SK-N-SH (cell line): Measurements from ENCODE around the gene CCL17. TPM values are rescaled to one million over a fixed set of nuclear protein-coding genes. Genes with fewer than 3 reads are reported as not detected.

Experiments used
- CTCF ChIA-PET: fragments of 300-600, 350-600 bp; formaldehyde crosslinking; extraction: SDS; loops from one replicate; lab custom pipeline; 2021; lab: Yijun Ruan, JAX
- POLR2A ChIA-PET: fragments of 350-600 bp; sonication (Branson Sonifier 250); formaldehyde crosslinking; extraction: SDS; loops from one replicate; lab custom pipeline; 2020; ENCODE audit warnings: antibody characterized with exemption, inconsistent platforms; lab: Yijun Ruan, JAX
- DNase-seq: peaks from one replicate; pipeline ENCODE4 v3.0.0; 2012
- H2AFZ ChIP-seq: fragments of 200-600 bp; sonication (generic); 2 replicates; pipeline ENCODE4 v1.8.1; 2016; ENCODE audit warnings: antibody characterized with exemption, mild to moderate bottlenecking, low read depth
- H3F3A ChIP-seq: fragments of 200-600 bp; sonication (generic); replicated peaks from 2 replicates; pipeline ENCODE3; 2016; ENCODE audit warnings: antibody characterized with exemption, mild to moderate bottlenecking; ENCODE audit not compliant: insufficient read depth
- H3K27ac ChIP-seq, 2 experiments: fragments of 200-500 bp in 1 of 2; fragments of 200-600 bp in 1 of 2; sonication (Bioruptor generic) in 1 of 2; sonication (generic), shearing (Covaris generic) in 1 of 2; 2 replicates each; pipeline versions ENCODE4 v1.5.1 to v1.6.1; 2014 to 2016; ENCODE audit warnings: low read depth in 2 of 2, inconsistent platforms in 1 of 2, low read length in 1 of 2, mild to moderate bottlenecking in 1 of 2, mixed read lengths in 1 of 2
- H3K27me3 ChIP-seq: fragments of 200-600 bp; sonication (generic), shearing (Covaris generic); 2 replicates; pipeline ENCODE4 v1.6.1; 2016; ENCODE audit warnings: mixed run types; ENCODE audit not compliant: insufficient read depth
- H3K36me3 ChIP-seq, 2 experiments: fragments of 200-500 bp in 1 of 2; fragments of 200-600 bp in 1 of 2; sonication (Bioruptor generic) in 1 of 2; sonication (generic) in 1 of 2; replicated peaks in 1 of 2; 2 replicates each; pipeline versions ENCODE3 to v1.5.1; 2014 to 2016; ENCODE audit warnings: low read length in 1 of 2, mild to moderate bottlenecking in 1 of 2; ENCODE audit not compliant: insufficient read depth in 2 of 2, control insufficient read depth in 1 of 2
- H3K4me1 ChIP-seq, 2 experiments: fragments of 200-500 bp in 1 of 2; fragments of 200-600 bp in 1 of 2; sonication (Bioruptor generic) in 1 of 2; sonication (generic), shearing (Covaris generic) in 1 of 2; 2 replicates each; pipeline versions ENCODE4 v1.5.1 to v1.6.1; 2014 to 2016; ENCODE audit warnings: low read depth in 1 of 2, low read length in 1 of 2, mixed run types in 1 of 2; ENCODE audit not compliant: insufficient read depth in 2 of 2, control insufficient read depth in 1 of 2
- H3K4me2 ChIP-seq: fragments of 200-600 bp; sonication (generic), shearing (Covaris generic); 2 replicates; pipeline ENCODE4 v1.6.1; 2017; ENCODE audit warnings: mixed run types
- H3K4me3 ChIP-seq, 2 experiments: fragments of 200-500 bp in 1 of 2; fragments of 200-600 bp in 1 of 2; sonication (Bioruptor generic) in 1 of 2; sonication (generic), shearing (Covaris generic) in 1 of 2; 2 replicates each; pipeline versions ENCODE4 v1.5.1 to v1.8.1; 2014 to 2016; ENCODE audit warnings: low read depth in 2 of 2, inconsistent platforms in 1 of 2, low read length in 1 of 2, mild to moderate bottlenecking in 1 of 2, mixed read lengths in 1 of 2, moderate library complexity in 1 of 2
- H3K79me2 ChIP-seq: fragments of 200-600 bp; sonication (generic); 2 replicates; pipeline ENCODE4 v1.8.1; 2017; ENCODE audit warnings: mild to moderate bottlenecking; ENCODE audit not compliant: insufficient read depth
- H3K9ac ChIP-seq: fragments of 200-600 bp; sonication (generic); 2 replicates; pipeline ENCODE4 v1.6.1; 2017; ENCODE audit warnings: mixed run types
- H3K9me2 ChIP-seq: fragments of 200-600 bp; sonication (generic); 2 replicates; pipeline ENCODE4 v1.6.1; 2017; ENCODE audit warnings: mixed run types
- H3K9me3 ChIP-seq: fragments of 200-600 bp; sonication (generic); 2 replicates; pipeline ENCODE4 v1.6.1; 2017; ENCODE audit warnings: mixed run types, mild to moderate bottlenecking, moderate library complexity
- H4K20me1 ChIP-seq: fragments of 200-600 bp; sonication (generic); 2 replicates; pipeline ENCODE4 v1.6.1; 2017; ENCODE audit warnings: mild to moderate bottlenecking, mixed run types; ENCODE audit not compliant: insufficient read depth
- ELF1 ChIP-seq: IDR thresholded peaks from 2 replicates; pipeline ENCODE4 v1.4.0; 2012
- MEF2A ChIP-seq: IDR thresholded peaks from 2 replicates; pipeline ENCODE4 v1.4.0; 2012; ENCODE audit warnings: low read depth, borderline replicate concordance
- MXI1 ChIP-seq: IDR thresholded peaks from 2 replicates; pipeline ENCODE4 v1.6.1; 2012; ENCODE audit warnings: mild to moderate bottlenecking, low read depth, low read length, improper control_type of control experiment
- POLR2AphosphoS5 ChIP-seq: IDR thresholded peaks from 2 replicates; pipeline ENCODE4 v1.6.1; 2012; ENCODE audit warnings: low read depth, low read length
- SIN3A ChIP-seq: IDR thresholded peaks from 2 replicates; pipeline ENCODE4 v1.6.1; 2012; ENCODE audit warnings: low read depth, mild to moderate bottlenecking, low read length, moderate library complexity, borderline replicate concordance
- SMC3 ChIP-seq: IDR thresholded peaks from 2 replicates; pipeline ENCODE4 v1.6.1; 2012; ENCODE audit warnings: low read depth, low read length, improper control_type of control experiment
- TAF1 ChIP-seq: IDR thresholded peaks from 2 replicates; pipeline ENCODE4 v1.6.1; 2012; ENCODE audit warnings: low read depth, mild to moderate bottlenecking, low read length, moderate library complexity, borderline replicate concordance
- TEAD4 ChIP-seq: IDR thresholded peaks from 2 replicates; pipeline ENCODE4 v1.4.0; 2012; ENCODE audit warnings: mild to moderate bottlenecking, borderline replicate concordance; ENCODE audit not compliant: insufficient read depth
- ZBTB33 ChIP-seq: IDR thresholded peaks from 2 replicates; pipeline ENCODE4 v1.4.0; 2012; ENCODE audit warnings: low read depth, borderline replicate concordance
- WGBS: methylation state at CpG from one replicate; pipeline ENCODE4 v1.1.6; 2017; ENCODE audit warnings: low lambda C conversion rate; 5-methylcytosine and 5-hydroxymethylcytosine counted together
- polyA plus RNA-seq, 3 experiments: library from polyadenylated mRNA; depleted of rRNA; stranded (reverse); fragments of >200 nt; gene quantifications; 2 replicates each; pipeline ENCODE4 v1.2.3, GENCODE V29; 2012
- TF ChIP-seq, protein P1 (sequence below): IDR thresholded peaks from 2 replicates; pipeline ENCODE4 v1.6.1; 2012; ENCODE audit warnings: mild to moderate bottlenecking, low read depth, low read length, moderate library complexity
- TF ChIP-seq, protein P2 (sequence below): fragments of 150-350 bp; IDR thresholded peaks from 2 replicates; pipeline ENCODE4 v1.6.1; 2016; ENCODE audit warnings: mild to moderate bottlenecking, low read depth, low read length

Gene CCL17
- polyA plus RNA-seq, 1 of the 3 experiments (the other 2 are of a cell fraction), result not detected

GRCh38 chr16:57446531-57447185 lies 42.1 kb downstream of the CCL17 start:
- peak overlapping the region; percentile 81; the same call in 1 of the 2 replicates for H2AFZ ChIP-seq
- H3K79me2 ChIP-seq, result peaks cover 79% of the 10 kb centered on the region
- peak overlapping the region; percentile 64 to 84; a peak in 3 of 4 replicates for H3K27ac ChIP-seq
- peak overlapping the region; percentile 98 for H3K9ac ChIP-seq
- H3K36me3 ChIP-seq, result peaks cover 9 to 13% of the 10 kb centered on the region in 2 experiments
- peak overlapping the region; percentile 93 for H3K4me2 ChIP-seq
- peak overlapping the region; percentile 90 to 96 for H3K4me3 ChIP-seq
- no peaks in the 10 kb centered on the region for H3K9me3 ChIP-seq
- no peaks in the 10 kb centered on the region for H3K9me2 ChIP-seq
- TF ChIP-seq ZBTB33, result no peak
- TF ChIP-seq ELF1, result no peak
- TF ChIP-seq MEF2A, result no peak
- TF ChIP-seq POLR2AphosphoS5, result no peak
- TF ChIP-seq, all 33 proteins: peak for 0
- Histone ChIP-seq H3K27me3 (no peaks in the 10 kb centered on the region), H3F3A (no peaks in the 10 kb centered on the region), H4K20me1 (no peaks in the 10 kb centered on the region), H3K4me1 (peaks cover 3 to 9% of the 10 kb centered on the region in 2 experiments; a peak in 2 of 4 replicates)
- ChIA-PET POLR2A (interaction anchor here (0.7 to 1.7 kb wide), 14 partner anchors 11 to 86 kb away, joined by 3 to 12 read pairs (median 4); partner anchors contain the start of gene POLR2C), CTCF (interaction anchor here (1.0 to 9.2 kb wide), 12 partner anchors 12 to 354 kb away, joined by 3 to 53 read pairs (median 4); partner anchors contain the start of genes CX3CL1 and POLR2C)
- DNase-seq, result peak; percentile 37
- WGBS, result 1% methylated on average over 21 of the region's 28 CpGs

DNA sequence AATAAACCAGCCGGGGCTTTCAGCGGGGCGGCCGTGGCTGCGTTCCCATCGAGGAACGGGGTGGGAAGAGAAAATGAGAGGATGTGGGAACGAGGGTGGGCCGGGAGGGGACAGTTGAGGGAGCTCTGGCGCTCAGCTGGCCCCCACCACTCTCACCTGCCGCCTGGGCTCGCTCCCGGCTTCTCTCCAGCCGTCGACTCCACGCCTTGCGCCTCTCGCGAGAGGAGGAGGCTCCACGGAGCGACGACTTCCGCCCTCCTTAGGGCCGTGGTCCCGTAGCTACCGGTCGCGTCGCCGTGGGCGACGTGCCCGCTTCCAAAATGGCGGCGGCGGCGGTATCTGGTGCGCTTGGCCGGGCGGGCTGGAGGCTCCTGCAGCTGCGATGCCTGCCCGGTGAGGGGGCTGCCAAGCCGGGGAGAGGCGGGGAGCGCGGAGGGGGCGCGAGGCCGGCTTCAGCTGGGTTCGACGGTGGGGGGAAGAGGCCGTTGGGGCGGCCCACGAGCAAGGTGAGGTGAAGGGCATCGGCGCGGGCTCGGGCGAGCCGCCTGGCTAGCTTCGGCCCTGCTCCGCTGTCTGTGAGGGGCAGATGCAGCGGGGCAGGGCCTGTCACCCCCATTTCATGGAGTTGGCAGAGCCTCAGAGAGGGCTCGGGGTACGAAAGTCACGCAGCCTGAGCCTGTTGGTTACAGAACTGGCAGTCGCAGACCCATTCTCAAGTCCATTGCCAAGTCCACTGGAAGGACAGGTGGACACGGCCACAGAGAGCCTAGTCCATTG lies 42.8 kb downstream of the CCL17 start, which contains the start of the genes CIAPIN1 and COQ9:
Gene CIAPIN1 (minus strand): TSS at position 200 of the 777 bp plus-strand sequence. CDS start 6,457 bp downstream, outside the sequence.
Gene COQ9 (plus strand): TSS at position 294 of the 777 bp plus-strand sequence. CDS start 27 bp downstream, at position 321.
- Histone ChIP-seq H2AFZ (peak within 1 kb of the TSS; percentile 81; the same call in 1 of the 2 replicates), H3K9me3 (no peaks in the 10 kb centered on the region), H3K36me3 (peaks cover 13 to 19% of the 10 kb centered on the region in 2 experiments), H4K20me1 (no peaks in the 10 kb centered on the region), H3K27ac (peak within 1 kb of the TSS; percentile 65 to 84; a peak in 3 of 4 replicates), H3F3A (no peaks in the 10 kb centered on the region), H3K9me2 (no peaks in the 10 kb centered on the region), H3K4me3 (peak within 1 kb of the TSS; percentile 90 to 96), H3K4me2 (peak within 1 kb of the TSS; percentile 93), H3K27me3 (no peaks in the 10 kb centered on the region), H3K9ac (peak within 1 kb of the TSS; percentile 98), H3K4me1 (peaks cover 3 to 9% of the 10 kb centered on the region in 2 experiments; a peak in 2 of 4 replicates), H3K79me2 (peaks cover 72% of the 10 kb centered on the region)
- WGBS, result 0% methylated on average over 15 of the region's 68 CpGs
- ChIA-PET POLR2A (interaction anchor here (0.7 to 1.7 kb wide), 16 partner anchors 10 to 89 kb away, joined by 3 to 12 read pairs (median 4); partner anchors contain the start of gene POLR2C), CTCF (interaction anchor here (1.0 to 9.2 kb wide), 12 partner anchors 11 to 355 kb away, joined by 3 to 53 read pairs (median 4); partner anchors contain the start of genes CX3CL1 and POLR2C)
- DNase-seq, result peak; percentile 96
- TF ChIP-seq TAF1 (peak; percentile 100), ZBTB33 (peak; percentile 99), TEAD4 (no peak), SIN3A (peak; percentile 90; the same call in 1 of the 2 replicates), SMC3 (no peak), MXI1 (peak; percentile 36)
- TF ChIP-seq, protein P1, sequence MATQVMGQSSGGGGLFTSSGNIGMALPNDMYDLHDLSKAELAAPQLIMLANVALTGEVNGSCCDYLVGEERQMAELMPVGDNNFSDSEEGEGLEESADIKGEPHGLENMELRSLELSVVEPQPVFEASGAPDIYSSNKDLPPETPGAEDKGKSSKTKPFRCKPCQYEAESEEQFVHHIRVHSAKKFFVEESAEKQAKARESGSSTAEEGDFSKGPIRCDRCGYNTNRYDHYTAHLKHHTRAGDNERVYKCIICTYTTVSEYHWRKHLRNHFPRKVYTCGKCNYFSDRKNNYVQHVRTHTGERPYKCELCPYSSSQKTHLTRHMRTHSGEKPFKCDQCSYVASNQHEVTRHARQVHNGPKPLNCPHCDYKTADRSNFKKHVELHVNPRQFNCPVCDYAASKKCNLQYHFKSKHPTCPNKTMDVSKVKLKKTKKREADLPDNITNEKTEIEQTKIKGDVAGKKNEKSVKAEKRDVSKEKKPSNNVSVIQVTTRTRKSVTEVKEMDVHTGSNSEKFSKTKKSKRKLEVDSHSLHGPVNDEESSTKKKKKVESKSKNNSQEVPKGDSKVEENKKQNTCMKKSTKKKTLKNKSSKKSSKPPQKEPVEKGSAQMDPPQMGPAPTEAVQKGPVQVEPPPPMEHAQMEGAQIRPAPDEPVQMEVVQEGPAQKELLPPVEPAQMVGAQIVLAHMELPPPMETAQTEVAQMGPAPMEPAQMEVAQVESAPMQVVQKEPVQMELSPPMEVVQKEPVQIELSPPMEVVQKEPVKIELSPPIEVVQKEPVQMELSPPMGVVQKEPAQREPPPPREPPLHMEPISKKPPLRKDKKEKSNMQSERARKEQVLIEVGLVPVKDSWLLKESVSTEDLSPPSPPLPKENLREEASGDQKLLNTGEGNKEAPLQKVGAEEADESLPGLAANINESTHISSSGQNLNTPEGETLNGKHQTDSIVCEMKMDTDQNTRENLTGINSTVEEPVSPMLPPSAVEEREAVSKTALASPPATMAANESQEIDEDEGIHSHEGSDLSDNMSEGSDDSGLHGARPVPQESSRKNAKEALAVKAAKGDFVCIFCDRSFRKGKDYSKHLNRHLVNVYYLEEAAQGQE, result peak; percentile 48; the same call in 1 of the 2 replicates
- TF ChIP-seq, protein P2, sequence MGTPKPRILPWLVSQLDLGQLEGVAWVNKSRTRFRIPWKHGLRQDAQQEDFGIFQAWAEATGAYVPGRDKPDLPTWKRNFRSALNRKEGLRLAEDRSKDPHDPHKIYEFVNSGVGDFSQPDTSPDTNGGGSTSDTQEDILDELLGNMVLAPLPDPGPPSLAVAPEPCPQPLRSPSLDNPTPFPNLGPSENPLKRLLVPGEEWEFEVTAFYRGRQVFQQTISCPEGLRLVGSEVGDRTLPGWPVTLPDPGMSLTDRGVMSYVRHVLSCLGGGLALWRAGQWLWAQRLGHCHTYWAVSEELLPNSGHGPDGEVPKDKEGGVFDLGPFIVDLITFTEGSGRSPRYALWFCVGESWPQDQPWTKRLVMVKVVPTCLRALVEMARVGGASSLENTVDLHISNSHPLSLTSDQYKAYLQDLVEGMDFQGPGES, result no peak
